GM21381 (cell line): ENCODE measurements around the gene ZBTB42.

Experiments used
- ATAC-seq: cut with Tn5 transposase; IDR thresholded peaks from one replicate; pipeline ENCODE4 v1.9.1; 2021; ENCODE audit warnings: mild to moderate bottlenecking, moderate library complexity; ENCODE audit not compliant: unreplicated experiment

Gene ZBTB42

DNA sequence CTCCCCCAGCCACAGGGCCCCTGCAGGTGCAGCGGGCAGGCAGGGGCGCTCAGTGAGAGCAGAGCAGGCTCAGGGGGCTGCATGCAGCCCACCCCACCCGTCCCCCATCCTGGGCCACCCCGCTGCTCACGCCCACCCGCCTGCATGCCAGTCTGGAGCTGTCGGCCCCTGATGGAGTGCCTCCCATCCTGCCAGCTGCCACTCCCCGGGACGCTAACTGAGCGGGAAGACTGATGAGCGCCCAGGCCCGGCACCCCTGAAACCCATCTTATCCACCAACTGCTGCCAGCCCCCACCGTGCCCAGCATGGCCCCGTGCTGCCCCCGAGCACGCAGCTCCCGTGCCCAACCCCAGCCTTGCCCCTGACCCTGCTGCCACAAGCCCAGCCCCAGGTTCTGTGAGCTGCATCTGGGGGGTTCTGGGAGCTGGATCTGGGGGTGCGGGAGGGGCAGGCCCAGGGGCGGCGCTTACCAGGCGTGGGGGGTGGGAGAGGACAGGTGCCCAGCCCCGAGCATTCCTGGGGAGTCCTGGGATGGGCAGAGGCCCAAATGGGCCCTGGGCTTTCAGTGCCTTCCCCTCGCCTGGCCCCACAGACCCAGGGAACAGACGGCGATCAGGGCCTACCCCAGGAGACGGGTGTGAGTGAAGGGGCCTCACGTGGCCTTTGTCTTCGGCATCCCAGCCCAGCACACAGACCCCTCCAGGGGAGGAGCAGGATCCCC is 18.7 kb upstream of the ZBTB42 start:
- ATAC-seq = no peak

DNA sequence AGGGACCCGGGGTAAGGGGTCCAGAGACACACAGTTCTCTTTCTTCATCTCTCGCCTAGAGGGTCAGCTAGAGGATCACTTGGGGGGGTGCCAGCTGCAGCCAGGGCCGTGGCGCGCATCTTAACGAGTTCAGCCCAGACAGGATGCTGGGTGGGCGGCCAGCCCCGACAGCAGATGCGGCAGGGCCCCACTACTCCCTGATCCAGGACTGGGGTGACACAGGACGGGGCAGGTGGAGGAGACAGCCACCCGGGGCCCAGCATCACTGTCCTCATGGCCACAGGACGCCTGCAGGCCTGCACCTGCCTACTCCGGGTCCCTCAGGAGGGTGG is 18.1 kb upstream of the ZBTB42 start:
- no peak for ATAC-seq

DNA sequence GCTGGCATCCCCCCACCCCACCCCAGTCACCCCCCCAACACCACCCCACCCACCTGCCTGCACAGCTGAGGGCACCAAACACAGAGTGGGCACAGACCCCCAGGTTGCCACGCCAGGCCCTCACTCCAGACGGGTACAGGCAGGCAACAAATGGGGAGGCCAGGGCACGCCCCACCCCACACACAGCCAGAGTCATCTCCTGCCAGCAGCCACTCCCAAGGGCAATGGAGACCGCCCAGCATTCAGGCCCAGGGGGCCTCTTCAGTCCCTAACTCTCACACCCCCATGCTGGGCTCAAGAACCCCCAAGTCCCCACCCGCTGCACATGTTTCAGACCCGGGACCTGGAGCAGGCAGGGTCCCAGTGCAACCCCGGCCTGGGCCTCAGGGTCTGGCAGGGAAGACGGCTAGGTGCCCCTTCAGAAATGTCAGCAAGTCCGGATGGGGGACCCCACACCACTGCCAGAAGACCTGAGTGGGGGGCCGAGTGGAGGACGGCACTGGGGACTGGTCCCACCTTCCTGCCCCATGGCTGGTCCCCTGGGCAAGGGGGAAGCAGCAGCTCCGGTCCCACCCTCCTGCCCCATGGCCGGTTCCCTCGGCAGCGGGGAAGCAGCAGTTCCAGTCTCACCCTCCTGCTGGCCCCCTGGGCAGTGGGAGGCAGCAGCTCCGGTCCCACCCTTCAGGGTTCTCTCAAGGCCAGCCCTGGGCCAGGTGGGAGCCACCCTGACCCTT is 17.2 kb upstream of the ZBTB42 start:
- ATAC-seq = no peak

DNA sequence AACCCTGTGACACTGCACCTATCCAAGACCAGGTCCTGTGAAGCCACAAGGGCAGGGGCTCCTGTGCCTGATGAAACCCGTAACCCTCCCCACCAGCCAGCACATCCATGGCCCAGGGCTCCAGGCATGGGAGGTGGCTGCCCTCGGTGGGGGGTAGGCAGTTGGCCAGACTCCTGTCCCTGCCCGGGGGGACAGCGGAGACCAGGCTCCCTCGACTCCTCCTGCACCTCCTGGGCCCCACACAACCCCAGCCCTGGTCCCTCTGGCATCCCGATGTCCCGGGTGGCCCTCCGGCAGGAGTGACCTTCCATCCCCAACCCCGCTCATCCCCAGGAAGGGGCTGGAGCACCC is 16.7 kb upstream of the ZBTB42 start:
- no peak for ATAC-seq

DNA sequence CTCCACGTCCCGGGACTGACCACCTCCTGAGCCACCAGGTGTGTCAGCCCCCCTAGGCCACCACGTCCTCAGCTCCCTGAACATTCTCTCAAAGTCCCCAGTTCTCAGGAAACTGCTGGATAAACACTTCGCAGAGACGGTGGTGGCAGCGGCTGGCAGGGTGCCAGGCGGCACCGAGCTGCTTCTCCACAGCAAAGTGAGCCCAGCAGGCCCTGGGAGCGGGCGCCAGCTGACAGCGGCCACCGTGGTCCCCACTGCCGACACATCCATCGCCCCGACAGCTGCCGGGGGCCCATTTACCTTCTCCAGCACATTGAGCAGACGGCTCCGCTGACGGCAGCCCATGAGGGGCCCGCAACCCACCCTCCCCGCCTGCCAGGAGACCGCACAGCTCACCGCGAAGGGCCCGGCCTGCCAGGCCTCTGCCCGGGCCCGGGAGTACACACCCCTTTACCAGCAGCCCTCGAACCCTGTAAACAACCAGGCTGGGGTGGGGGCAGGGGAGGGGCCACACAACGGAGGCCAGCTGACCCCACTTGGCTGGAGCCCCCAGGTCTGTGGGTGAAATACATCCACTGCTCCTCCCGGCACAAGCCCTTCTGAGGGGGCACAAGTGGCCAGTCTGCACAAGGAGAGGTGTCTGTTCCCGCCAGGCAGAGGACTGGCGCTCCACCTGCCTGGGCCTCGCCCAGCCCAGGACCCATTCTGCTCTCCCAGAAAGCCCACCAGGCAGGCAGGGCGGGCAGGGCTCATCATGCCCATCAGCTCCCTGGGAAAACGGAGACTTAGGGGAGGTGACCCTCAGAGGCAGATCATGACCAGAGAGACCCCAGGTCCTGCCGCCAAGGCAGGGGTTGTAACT is 15.8 kb upstream of the ZBTB42 start:
- ATAC-seq = no peak

DNA sequence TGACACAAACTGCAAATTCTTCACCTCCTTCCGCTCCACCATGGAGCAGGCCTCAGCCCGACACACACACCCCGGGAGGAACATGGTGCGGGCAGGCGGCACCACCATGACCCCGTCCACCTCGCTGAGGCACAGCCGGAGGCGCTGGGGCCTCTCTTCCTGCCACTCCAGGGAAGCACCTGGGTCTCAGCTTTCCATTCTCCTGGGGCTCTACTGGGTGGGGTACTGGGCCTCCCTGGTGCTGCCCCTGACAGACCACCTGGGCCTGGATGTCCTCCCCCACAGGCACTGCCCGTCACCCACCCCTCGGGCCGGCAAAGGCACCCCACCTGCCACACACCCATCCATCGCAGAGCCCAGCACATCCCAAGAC is 15.2 kb upstream of the ZBTB42 start:
- no peak for ATAC-seq

- ATAC-seq = no peak
These were observed 14.8 kb upstream of the ZBTB42 start for GRCh38 chr14:104786091-104786586.

- ATAC-seq = no peak
These were observed 13.9 kb upstream of the ZBTB42 start for GRCh38 chr14:104786726-104787675.

GRCh38 chr14:104787736-104788135 is 13.2 kb upstream of the ZBTB42 start:
- no peak for ATAC-seq

- ATAC-seq = no peak
These were observed 12.6 kb upstream of the ZBTB42 start for GRCh38 chr14:104788161-104788818.

DNA sequence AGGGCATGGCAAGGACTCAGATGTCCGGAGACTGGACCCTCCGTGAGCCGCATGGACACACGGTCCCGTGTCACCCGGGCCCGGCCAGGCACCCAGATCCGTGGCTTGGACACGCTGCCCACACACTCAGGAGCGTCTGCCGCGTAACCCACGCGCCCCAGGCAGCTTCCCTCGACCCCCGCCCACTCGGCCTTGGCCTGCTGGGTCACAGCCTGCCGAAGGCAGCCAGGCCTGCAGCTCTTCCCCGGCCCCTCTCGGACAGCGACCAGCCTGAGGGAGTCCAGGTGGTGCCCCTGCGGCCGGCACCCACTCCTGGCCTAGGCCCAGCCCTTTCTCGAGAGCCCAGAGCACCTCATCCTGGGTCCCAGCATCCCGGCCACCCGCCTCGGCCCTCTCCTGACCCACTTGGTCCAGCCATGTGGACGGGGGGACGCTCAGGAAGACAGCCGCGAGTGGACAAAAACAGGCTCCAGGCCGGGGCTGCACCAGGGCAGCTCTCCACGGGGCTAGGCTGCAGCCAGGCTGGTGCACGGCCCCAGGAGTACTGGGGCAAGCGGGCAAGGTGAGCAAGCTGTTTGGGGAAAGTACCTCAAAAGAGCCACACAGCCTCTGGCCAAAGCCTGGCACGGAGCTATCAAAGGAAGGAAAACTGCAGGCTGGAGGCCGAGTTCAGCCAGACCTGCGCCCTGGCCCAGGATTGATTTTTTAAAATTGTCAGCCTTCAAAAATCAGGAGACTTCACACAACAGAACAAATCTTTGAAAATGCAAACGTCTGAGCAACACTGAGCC is 11.8 kb upstream of the ZBTB42 start:
- ATAC-seq = no peak

- ATAC-seq = no peak
These were observed 10.9 kb upstream of the ZBTB42 start for GRCh38 chr14:104789752-104790743.

DNA sequence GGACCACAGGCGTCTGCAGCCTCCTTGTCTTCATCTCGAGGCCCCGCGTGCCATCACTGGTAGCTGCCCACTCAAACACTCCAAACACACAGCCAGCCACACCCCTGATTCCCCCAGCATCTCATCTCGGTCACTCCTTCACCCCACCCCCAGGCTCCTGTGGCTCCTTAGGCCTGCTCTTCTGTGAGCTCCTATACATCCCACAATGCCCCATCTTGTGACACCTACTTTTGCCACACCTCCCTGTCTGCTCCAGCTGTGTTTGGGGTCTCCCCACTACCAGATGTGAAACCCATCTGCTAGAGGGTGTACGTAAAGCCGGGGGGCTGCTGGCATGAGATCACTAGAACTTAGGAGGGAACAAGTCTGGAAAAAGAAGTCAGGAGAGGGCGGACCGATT is 9.5 kb upstream of the ZBTB42 start:
- no peak for ATAC-seq

GRCh38 chr14:104792101-104792884 is 8.6 kb upstream of the ZBTB42 start:
- ATAC-seq = no peak

DNA sequence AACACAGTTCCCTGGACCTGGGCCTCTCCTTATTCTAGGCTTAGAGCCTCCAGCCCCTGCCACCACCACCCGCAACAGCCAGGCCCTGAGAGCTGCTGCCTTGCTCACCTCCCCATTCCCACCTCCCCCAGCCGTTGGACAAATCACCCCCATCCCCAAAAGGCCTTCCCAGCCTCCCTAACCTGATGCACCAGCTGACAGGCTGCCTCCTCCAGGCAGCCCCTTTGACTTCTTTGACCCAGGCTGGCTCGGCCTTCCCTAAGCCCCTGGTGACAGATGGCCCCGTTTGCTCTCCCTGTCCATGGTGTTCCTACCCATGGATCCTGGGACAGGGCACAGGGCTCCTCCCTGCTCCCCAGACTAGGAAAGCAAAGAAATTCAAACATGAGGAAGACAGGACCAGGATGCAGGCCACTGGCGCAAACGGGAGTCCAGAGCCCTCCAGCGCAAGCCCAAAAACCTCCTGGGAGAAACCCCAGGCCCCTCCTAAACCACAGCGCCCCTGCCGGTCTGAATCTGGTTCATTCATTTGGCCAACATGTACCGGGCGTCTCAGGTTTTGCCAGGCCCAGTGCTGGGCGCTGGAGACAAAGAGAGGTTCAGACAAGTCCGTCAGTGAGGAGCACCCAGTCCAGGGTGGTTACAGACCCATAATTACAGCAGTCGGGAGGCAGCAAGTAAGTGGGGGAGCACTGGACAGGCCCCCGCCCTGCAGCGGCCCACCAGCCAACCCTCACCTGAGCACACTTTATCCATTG is 7.8 kb upstream of the ZBTB42 start:
- ATAC-seq = no peak

DNA sequence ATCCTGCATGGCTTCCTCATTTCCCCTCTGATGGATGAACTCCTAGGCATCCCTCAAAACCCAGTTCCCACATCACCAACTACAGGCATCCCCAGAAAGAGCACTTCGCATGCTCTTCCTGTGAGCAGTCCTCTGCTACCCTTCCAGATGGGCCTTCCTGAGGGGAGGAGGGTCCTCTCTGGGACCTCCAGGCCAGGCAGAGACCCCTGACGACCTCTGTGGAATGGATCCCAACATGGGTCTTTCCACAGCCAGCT is 7.3 kb upstream of the ZBTB42 start:
- ATAC-seq = no peak

DNA sequence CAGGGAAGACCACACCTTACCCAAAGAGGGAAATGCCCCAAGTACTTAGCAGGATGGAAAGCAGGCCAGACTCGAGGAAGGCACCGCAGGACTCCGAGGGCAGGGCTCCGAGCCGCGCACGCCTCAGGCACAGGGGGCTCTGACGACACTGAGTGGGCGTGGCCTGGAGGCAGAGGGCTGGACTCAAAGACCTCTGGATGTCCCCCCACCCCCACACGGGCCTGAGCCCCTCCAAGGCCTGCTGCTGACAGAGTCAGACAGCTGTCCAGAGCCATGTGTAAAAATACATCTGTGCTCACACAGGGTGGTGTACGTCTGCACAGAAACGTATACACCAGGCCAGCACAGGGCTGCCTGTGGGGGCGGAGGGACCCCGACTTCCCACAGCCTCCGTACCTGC is 6.8 kb upstream of the ZBTB42 start:
- ATAC-seq = no peak
